HepG2 (cell line): ENCODE data around the gene KLF9. TPM values are rescaled to one million over a fixed set of nuclear protein-coding genes. Genes with fewer than 3 reads are reported as not detected.
A peak's percentile ranks its signal among the peaks of the same experiment; 100 is the strongest.

Experiments used
- AGO1 ChIP-seq: fragments of 200-400 bp; formaldehyde crosslinking; IDR thresholded peaks from 2 replicates; pipeline ENCODE4 v1.6.1; 2017; ENCODE audit warnings: mild to moderate bottlenecking, low read depth, low read length, moderate library complexity; ENCODE audit not compliant: poor library complexity, severe bottlenecking
- ATF7-NPFF ChIP-seq: sonication (generic); formaldehyde crosslinking; IDR thresholded peaks from 2 replicates; pipeline ENCODE4 v1.8.1; 2023; ENCODE audit warnings: mild to moderate bottlenecking, low read depth, missing genetic modification reagents, moderate library complexity
- CHD4 ChIP-seq: fragments of 200-600 bp; sonication (generic); IDR thresholded peaks from 2 replicates; pipeline ENCODE4 v1.7.0; 2017; ENCODE audit warnings: mild to moderate bottlenecking, low read length, borderline replicate concordance
- EEA1 ChIP-seq: sonication (generic); formaldehyde crosslinking; IDR thresholded peaks from 2 replicates; pipeline ENCODE4 v1.5.1; 2020; ENCODE audit warnings: mild to moderate bottlenecking, missing genetic modification reagents, borderline replicate concordance
- ELF1 ChIP-seq: sonication (generic); formaldehyde crosslinking; IDR thresholded peaks from 2 replicates; pipeline ENCODE4 v1.4.0; 2020; ENCODE audit warnings: missing genetic modification reagents
- FOXA3 ChIP-seq: IDR thresholded peaks from 2 replicates; pipeline ENCODE4 v1.6.1; 2016; ENCODE audit warnings: missing genetic modification reagents, missing compliant biosample characterization
- ISL2 ChIP-seq: sonication (generic); formaldehyde crosslinking; IDR thresholded peaks from 2 replicates; pipeline ENCODE4 v1.5.0; 2020; ENCODE audit warnings: missing genetic modification reagents
- JUN ChIP-seq: sonication (generic); formaldehyde crosslinking; IDR thresholded peaks from 2 replicates; pipeline ENCODE4 v1.4.0; 2020; ENCODE audit warnings: mild to moderate bottlenecking, missing genetic modification reagents
- SNAPC4 ChIP-seq: sonication (generic); formaldehyde crosslinking; IDR thresholded peaks from 2 replicates; pipeline ENCODE4 v1.4.0; 2020; ENCODE audit warnings: mild to moderate bottlenecking, missing genetic modification reagents
- TAF1 ChIP-seq: sonication (generic); formaldehyde crosslinking; IDR thresholded peaks from 2 replicates; pipeline ENCODE4 v1.4.0; 2020; ENCODE audit warnings: missing genetic modification reagents
- ZNF143 ChIP-seq: sonication (generic); formaldehyde crosslinking; IDR thresholded peaks from 2 replicates; pipeline ENCODE4 v1.4.0; 2020; ENCODE audit warnings: missing genetic modification reagents
- ZNF251 ChIP-seq: sonication (generic); formaldehyde crosslinking; IDR thresholded peaks from 2 replicates; pipeline ENCODE4 v1.9.0; 2021; ENCODE audit warnings: mild to moderate bottlenecking, missing genetic modification reagents
- ZNF281 ChIP-seq: sonication (generic); formaldehyde crosslinking; IDR thresholded peaks from 2 replicates; pipeline ENCODE4 v1.4.0; 2020; ENCODE audit warnings: missing genetic modification reagents, borderline replicate concordance
- ZNF30 ChIP-seq: sonication (generic); formaldehyde crosslinking; IDR thresholded peaks from 2 replicates; pipeline ENCODE4 v1.5.0; 2020; ENCODE audit warnings: mild to moderate bottlenecking, missing genetic modification reagents
- ZNF557 ChIP-seq: sonication (generic); formaldehyde crosslinking; IDR thresholded peaks from 2 replicates; pipeline ENCODE4 v1.4.0; 2020; ENCODE audit warnings: missing genetic modification reagents
- ZNF709 ChIP-seq: sonication (generic); formaldehyde crosslinking; IDR thresholded peaks from 2 replicates; pipeline ENCODE4 v1.5.0; 2020; ENCODE audit warnings: mild to moderate bottlenecking, missing genetic modification reagents
- ZSCAN31 ChIP-seq: sonication (generic); formaldehyde crosslinking; IDR thresholded peaks from 2 replicates; pipeline ENCODE4 v1.5.0; 2020; ENCODE audit warnings: low read depth, mild to moderate bottlenecking, missing genetic modification reagents
- polyA plus RNA-seq, 8 experiments: library from polyadenylated mRNA; depleted of rRNA in 3 of 8; stranded (reverse) in 7 of 8; unstranded in 1 of 8; fragments of >200 nt; fragmentation: Illumina TruSeq in 4 of 8; extraction: Trizol in 4 of 8; gene quantifications; 2 replicates each; pipeline versions ENCODE4 v1.2.1 to v1.2.3, GENCODE V29; 2011 to 2016; ENCODE audit warnings: low read depth in 4 of 8, missing spikeins in 1 of 8, mixed read lengths in 1 of 8; ENCODE audit not compliant: insufficient read depth in 1 of 8
- total RNA-seq, 5 experiments: library from RNA; depleted of rRNA; stranded (reverse); fragments of >200 nt; fragmentation: Illumina TruSeq; extraction: Trizol; gene quantifications; 2 replicates each; pipeline ENCODE4 v1.2.3, GENCODE V29; 2016; ENCODE audit warnings: low read depth in 1 of 5
- TF ChIP-seq, protein P1 (sequence below): sonication (generic); formaldehyde crosslinking; conservative IDR thresholded peaks from 2 replicates; pipeline ENCODE4 v1.4.0; 2020; ENCODE audit warnings: missing genetic modification reagents

KLF9 gene
- total and polyA plus RNA-seq, 2 of the 13 experiments (the other 11 are each of a cell fraction or from before 2014, with no cell fraction given), result 5.7 to 7.2 TPM

GRCh38 chr9:70418822-70419555, 4.5 kb upstream of the KLF9 start (continued):
- peak; percentile 14; the same call in 1 of the 2 replicates for TF ChIP-seq EEA1 (CRISPR knock-in tag)
- TF ChIP-seq ZNF709 (CRISPR knock-in tag), result no peak
- TF ChIP-seq ZNF281 (CRISPR knock-in tag), result peak; percentile 86
- no peak; the same call in 1 of the 2 replicates for TF ChIP-seq TAF1 (CRISPR knock-in tag)
- TF ChIP-seq ISL2 (CRISPR knock-in tag), result 0 out of 2 replicates have a peak, but pooled peaks have one; percentile 17
- TF ChIP-seq ZNF30, result no peak
- TF ChIP-seq AGO1, result peak; percentile 82
- TF ChIP-seq FOXA3 (CRISPR knock-in tag), result no peak; the same call in 1 of the 2 replicates
- TF ChIP-seq ZNF143, result no peak
- TF ChIP-seq, protein P1, sequence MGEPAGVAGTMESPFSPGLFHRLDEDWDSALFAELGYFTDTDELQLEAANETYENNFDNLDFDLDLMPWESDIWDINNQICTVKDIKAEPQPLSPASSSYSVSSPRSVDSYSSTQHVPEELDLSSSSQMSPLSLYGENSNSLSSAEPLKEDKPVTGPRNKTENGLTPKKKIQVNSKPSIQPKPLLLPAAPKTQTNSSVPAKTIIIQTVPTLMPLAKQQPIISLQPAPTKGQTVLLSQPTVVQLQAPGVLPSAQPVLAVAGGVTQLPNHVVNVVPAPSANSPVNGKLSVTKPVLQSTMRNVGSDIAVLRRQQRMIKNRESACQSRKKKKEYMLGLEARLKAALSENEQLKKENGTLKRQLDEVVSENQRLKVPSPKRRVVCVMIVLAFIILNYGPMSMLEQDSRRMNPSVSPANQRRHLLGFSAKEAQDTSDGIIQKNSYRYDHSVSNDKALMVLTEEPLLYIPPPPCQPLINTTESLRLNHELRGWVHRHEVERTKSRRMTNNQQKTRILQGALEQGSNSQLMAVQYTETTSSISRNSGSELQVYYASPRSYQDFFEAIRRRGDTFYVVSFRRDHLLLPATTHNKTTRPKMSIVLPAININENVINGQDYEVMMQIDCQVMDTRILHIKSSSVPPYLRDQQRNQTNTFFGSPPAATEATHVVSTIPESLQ (CRISPR knock-in tag), result no peak
- no peak for TF ChIP-seq CHD4
- TF ChIP-seq JUN (CRISPR knock-in tag), result no peak
- 0 out of 2 replicates have a peak, but pooled peaks have one; percentile 57 for TF ChIP-seq ZSCAN31 (CRISPR knock-in tag)
- TF ChIP-seq ZNF251, result no peak
- no peak; the same call in 1 of the 2 replicates for TF ChIP-seq ZNF557
- 0 out of 2 replicates have a peak, but pooled peaks have one; percentile 30 for TF ChIP-seq SNAPC4 (CRISPR knock-in tag)
- peak; percentile 54 for TF ChIP-seq ATF7-NPFF
- TF ChIP-seq ELF1 (CRISPR knock-in tag), result peak; percentile 17; the same call in 1 of the 2 replicates
